Measurements from ENCODE around the gene NPAS2. TPM values are rescaled to one million over a fixed set of nuclear protein-coding genes. Genes with fewer than 3 reads are reported as not detected.

NPAS2 gene
- polyA plus RNA-seq, 3 donors: 12.8 to 15.3 (median 15.0) TPM

GRCh38 chr2:100869120-100869519, 49.2 kb downstream of the NPAS2 start:
- WGBS, 3 donors: 68 to 95% (median 91%) methylated on average over 3 of the region's 3 CpGs
- no peak overlapping the region for H3K27ac ChIP-seq (ENCODE audit: low read depth, low read length)

GRCh38 chr2:100870652-100871531, 51.0 kb downstream of the NPAS2 start:
- no peak overlapping the region for H3K27ac ChIP-seq (ENCODE audit: low read depth, low read length)
- WGBS, 3 donors: 78 to 83% (median 80%) methylated on average over 6 of the region's 6 CpGs

GRCh38 chr2:100875516-100876230, 55.7 kb downstream of the NPAS2 start:
- WGBS, 3 donors: 21 to 75% (median 73%) methylated on average over 20 of the region's 20 CpGs
- H3K27ac ChIP-seq (ENCODE audit: low read depth, low read length): no peak overlapping the region

GRCh38 chr2:100876231-100876860, 56.4 kb downstream of the NPAS2 start:
- H3K27ac ChIP-seq (ENCODE audit: low read depth, low read length): no peak overlapping the region
- 84 to 95% (median 94%) methylated on average over 15 of the region's 15 CpGs for WGBS, 3 donors

- no peak overlapping the region for H3K27ac ChIP-seq (ENCODE audit: low read depth, low read length)
- 63 to 69% (median 63%) methylated on average over 5 of the region's 5 CpGs for WGBS, 3 donors
Observed at GRCh38 chr2:100877555-100877954, 57.6 kb downstream of the NPAS2 start.

- no peak overlapping the region for H3K27ac ChIP-seq (ENCODE audit: low read depth, low read length)
- WGBS, 3 donors: 30 to 70% (median 65%) methylated on average over 16 of the region's 16 CpGs
Observed at GRCh38 chr2:100878000-100878791, 58.3 kb downstream of the NPAS2 start.

- no peak overlapping the region for H3K27ac ChIP-seq (ENCODE audit: low read depth, low read length)
- 65 to 67% (median 65%) methylated on average over 3 of the region's 3 CpGs for WGBS, 3 donors
Observed at GRCh38 chr2:100879296-100879695, 59.4 kb downstream of the NPAS2 start.

- WGBS, 3 donors: 93 to 94% (median 94%) methylated on average over 5 of the region's 5 CpGs
- H3K27ac ChIP-seq (ENCODE audit: low read depth, low read length): no peak overlapping the region
Observed at GRCh38 chr2:100880036-100880435, 60.1 kb downstream of the NPAS2 start.

GRCh38 chr2:100880730-100881129, 60.8 kb downstream of the NPAS2 start:
- WGBS, 3 donors: 79 to 94% (median 94%) methylated on average over 7 of the region's 7 CpGs
- no peak overlapping the region for H3K27ac ChIP-seq (ENCODE audit: low read depth, low read length)

GRCh38 chr2:100882645-100883613, 63.0 kb downstream of the NPAS2 start:
- WGBS, 3 donors: 65 to 83% (median 74%) methylated on average over 11 of the region's 11 CpGs
- H3K27ac ChIP-seq (ENCODE audit: low read depth, low read length): no peak overlapping the region

GRCh38 chr2:100884145-100884621, 64.2 kb downstream of the NPAS2 start:
- 33 to 50% (median 45%) methylated on average over 3 of the region's 3 CpGs for WGBS, 3 donors
- no peak overlapping the region for H3K27ac ChIP-seq (ENCODE audit: low read depth, low read length)

GRCh38 chr2:100886085-100886484, 66.1 kb downstream of the NPAS2 start:
- H3K27ac ChIP-seq (ENCODE audit: low read depth, low read length): no peak overlapping the region
- WGBS, 3 donors: 53 to 91% (median 85%) methylated on average over 4 of the region's 4 CpGs

GRCh38 chr2:100887039-100887578, 67.2 kb downstream of the NPAS2 start:
- 76 to 92% (median 89%) methylated on average over 11 of the region's 11 CpGs for WGBS, 3 donors
- no peak overlapping the region for H3K27ac ChIP-seq (ENCODE audit: low read depth, low read length)

GRCh38 chr2:100887713-100888495, 68.0 kb downstream of the NPAS2 start:
- no peak overlapping the region for H3K27ac ChIP-seq (ENCODE audit: low read depth, low read length)
- WGBS, 3 donors: 62 to 90% (median 88%) methylated on average over 14 of the region's 14 CpGs

- 73 to 95% (median 82%) methylated on average over 3 of the region's 3 CpGs for WGBS, 3 donors
- H3K27ac ChIP-seq (ENCODE audit: low read depth, low read length): no peak overlapping the region
Observed at GRCh38 chr2:100888601-100889000, 68.7 kb downstream of the NPAS2 start.

- no peak overlapping the region for H3K27ac ChIP-seq (ENCODE audit: low read depth, low read length)
- 84 to 86% (median 85%) methylated on average over 6 of the region's 6 CpGs for WGBS, 3 donors
Observed at GRCh38 chr2:100889286-100889685, 69.3 kb downstream of the NPAS2 start.

Data from adipose tissue (tissue), 3 donors.